Sigmoid colon (tissue), 4 donors: ENCODE results near the gene SPATA20.

Experiments used
- EP300 ChIP-seq, 4 donors: sonication (generic); formaldehyde crosslinking; IDR thresholded peaks; one replicate each; pipeline ENCODE4 v1.6.1; 2017; ENCODE audit warnings: antibody characterized with exemption in 4 of 4
- POLR2AphosphoS5 ChIP-seq, 4 donors: sonication (generic); formaldehyde crosslinking; IDR thresholded peaks; one replicate each; pipeline ENCODE4 v1.6.1; 2017; ENCODE audit warnings: antibody characterized with exemption in 4 of 4
- TF ChIP-seq, protein P1 (sequence below), 4 experiments: fragments of 450-650 bp in 3 of 4; fragments of 200-600 bp in 1 of 4; IDR thresholded peaks; one replicate each; pipeline ENCODE4 v1.5.1; 2016 to 2019; ENCODE audit warnings: antibody characterized with exemption in 4 of 4, mild to moderate bottlenecking in 3 of 4, moderate library complexity in 2 of 4

- TF ChIP-seq, protein P1, sequence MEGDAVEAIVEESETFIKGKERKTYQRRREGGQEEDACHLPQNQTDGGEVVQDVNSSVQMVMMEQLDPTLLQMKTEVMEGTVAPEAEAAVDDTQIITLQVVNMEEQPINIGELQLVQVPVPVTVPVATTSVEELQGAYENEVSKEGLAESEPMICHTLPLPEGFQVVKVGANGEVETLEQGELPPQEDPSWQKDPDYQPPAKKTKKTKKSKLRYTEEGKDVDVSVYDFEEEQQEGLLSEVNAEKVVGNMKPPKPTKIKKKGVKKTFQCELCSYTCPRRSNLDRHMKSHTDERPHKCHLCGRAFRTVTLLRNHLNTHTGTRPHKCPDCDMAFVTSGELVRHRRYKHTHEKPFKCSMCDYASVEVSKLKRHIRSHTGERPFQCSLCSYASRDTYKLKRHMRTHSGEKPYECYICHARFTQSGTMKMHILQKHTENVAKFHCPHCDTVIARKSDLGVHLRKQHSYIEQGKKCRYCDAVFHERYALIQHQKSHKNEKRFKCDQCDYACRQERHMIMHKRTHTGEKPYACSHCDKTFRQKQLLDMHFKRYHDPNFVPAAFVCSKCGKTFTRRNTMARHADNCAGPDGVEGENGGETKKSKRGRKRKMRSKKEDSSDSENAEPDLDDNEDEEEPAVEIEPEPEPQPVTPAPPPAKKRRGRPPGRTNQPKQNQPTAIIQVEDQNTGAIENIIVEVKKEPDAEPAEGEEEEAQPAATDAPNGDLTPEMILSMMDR (IDR thresholded peaks at IDR 0.05) = no peak
- TF ChIP-seq EP300 (IDR thresholded peaks at IDR 0.05) (no peak), POLR2AphosphoS5 (IDR thresholded peaks at IDR 0.05) (no peak)
Measured at GRCh38 chr17:50554201-50554600, 7.2 kb downstream of the SPATA20 start.
